ENCODE measurements around the gene SORCS1. TPM values are rescaled to one million over a fixed set of nuclear protein-coding genes. Genes with fewer than 3 reads are reported as not detected.

SORCS1 gene
- total and polyA plus RNA-seq, 2 donors (not counting 1 experiment from before 2014, with no cell fraction given): not detected

DNA sequence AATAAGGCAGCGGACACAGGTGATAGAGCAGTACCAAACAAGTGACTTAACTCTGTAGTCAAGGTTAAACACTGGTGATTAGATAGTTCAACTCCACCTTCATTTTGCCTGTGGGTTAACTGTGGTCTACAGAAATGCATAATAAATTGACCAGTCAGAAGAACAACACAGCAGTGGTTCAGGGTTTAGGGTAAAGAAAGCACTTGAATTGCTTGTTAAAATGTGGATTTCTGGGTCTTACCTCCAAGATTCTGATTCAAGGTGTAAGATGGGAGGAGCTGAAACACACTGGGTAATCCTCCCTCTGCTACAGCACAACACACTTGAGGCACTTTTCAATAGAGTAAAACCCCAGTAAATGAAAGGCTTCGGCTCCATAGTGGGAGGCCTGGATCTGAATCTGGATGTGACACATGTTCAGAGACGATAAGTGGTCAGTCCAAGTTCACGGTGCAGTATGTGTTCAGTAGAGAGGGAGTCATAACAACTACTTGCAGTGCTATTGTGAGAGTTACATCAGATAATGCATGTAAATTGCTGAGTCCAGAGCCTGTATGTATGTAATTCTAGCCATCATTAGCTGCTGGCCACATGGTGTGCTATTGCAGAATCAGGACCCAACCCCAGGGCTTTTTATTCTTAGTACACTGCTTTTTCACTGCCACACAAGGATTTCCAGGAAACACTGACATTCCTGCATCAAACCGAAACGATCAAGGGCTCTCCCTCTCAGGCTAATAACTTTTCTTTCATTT lies 141.7 kb downstream of the SORCS1 start:
- 89% methylated on average over 4 of the region's 6 CpGs for WGBS (ENCODE audit: insufficient coverage)
- Mint-ChIP-seq H3K4me3 (no peak overlapping the region), H3K4me1 (no peaks in the 10 kb centered on the region), H3K9me3 (ENCODE audit: insufficient read depth) (peaks cover 3% of the 10 kb centered on the region), H3K27me3 (no peaks in the 10 kb centered on the region), H3K27ac (no peak overlapping the region)
- H3K36me3 ChIP-seq (replicated peaks in 1 of 2; ENCODE audit: control extremely low read depth in 1 of 2, control insufficient read depth in 1 of 2, extremely low read depth in 1 of 2, insufficient read depth in 2 of 2, low read length in 1 of 2): no peaks in the 10 kb centered on the region
- ATAC-seq (ENCODE audit: low read depth) (no peak), DNase-seq (no peak)
- intact Hi-C loops (cut with micrococcal nuclease): no loop called here
- peaks cover 0 to 4% (median 0%) of the 10 kb centered on the region in 3 donors for H3K9me3 ChIP-seq (ENCODE audit: control extremely low read depth in 1 of 3, control insufficient read depth in 2 of 3, insufficient read depth in 1 of 3, low read length in 2 of 3)
- H3K4me3 ChIP-seq (ENCODE audit: control extremely low read depth in 1 of 5, extremely low read depth in 1 of 5, insufficient read depth in 1 of 5, low read depth in 2 of 5, low read length in 4 of 5): no peak overlapping the region
- H2AFZ ChIP-seq (ENCODE audit: insufficient read depth, low read depth, low read length, poor library complexity, severe bottlenecking): no peak overlapping the region
- no peak overlapping the region for H3K27ac ChIP-seq (ENCODE audit: low read length in 2 of 2)
- H3K4me2 ChIP-seq (replicated peaks; ENCODE audit: low read depth, low read length, poor library complexity, severe bottlenecking): no peak overlapping the region
- H3K4me1 ChIP-seq (ENCODE audit: control insufficient read depth in 2 of 2, insufficient read depth in 2 of 2, low read length in 2 of 2): no peaks in the 10 kb centered on the region
- no peaks in the 10 kb centered on the region for H3K27me3 ChIP-seq (replicated peaks in 1 of 4; ENCODE audit: control extremely low read depth in 1 of 4, control insufficient read depth in 3 of 4, insufficient read depth in 4 of 4, low read length in 3 of 4)
- TF ChIP-seq EZH2 (IDR thresholded peaks at IDR 0.05; ENCODE audit: borderline replicate concordance, insufficient read depth, low read depth, low read length, poor library complexity, severe bottlenecking): no peak
- TF ChIP-seq, protein P1, sequence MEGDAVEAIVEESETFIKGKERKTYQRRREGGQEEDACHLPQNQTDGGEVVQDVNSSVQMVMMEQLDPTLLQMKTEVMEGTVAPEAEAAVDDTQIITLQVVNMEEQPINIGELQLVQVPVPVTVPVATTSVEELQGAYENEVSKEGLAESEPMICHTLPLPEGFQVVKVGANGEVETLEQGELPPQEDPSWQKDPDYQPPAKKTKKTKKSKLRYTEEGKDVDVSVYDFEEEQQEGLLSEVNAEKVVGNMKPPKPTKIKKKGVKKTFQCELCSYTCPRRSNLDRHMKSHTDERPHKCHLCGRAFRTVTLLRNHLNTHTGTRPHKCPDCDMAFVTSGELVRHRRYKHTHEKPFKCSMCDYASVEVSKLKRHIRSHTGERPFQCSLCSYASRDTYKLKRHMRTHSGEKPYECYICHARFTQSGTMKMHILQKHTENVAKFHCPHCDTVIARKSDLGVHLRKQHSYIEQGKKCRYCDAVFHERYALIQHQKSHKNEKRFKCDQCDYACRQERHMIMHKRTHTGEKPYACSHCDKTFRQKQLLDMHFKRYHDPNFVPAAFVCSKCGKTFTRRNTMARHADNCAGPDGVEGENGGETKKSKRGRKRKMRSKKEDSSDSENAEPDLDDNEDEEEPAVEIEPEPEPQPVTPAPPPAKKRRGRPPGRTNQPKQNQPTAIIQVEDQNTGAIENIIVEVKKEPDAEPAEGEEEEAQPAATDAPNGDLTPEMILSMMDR (IDR thresholded peaks at IDR 0.05): no peak
- H4K20me1 ChIP-seq (ENCODE audit: control insufficient read depth, insufficient read depth, low read length, poor library complexity, severe bottlenecking): no peaks in the 10 kb centered on the region
- ChIA-PET POLR2A (no interaction called here), CTCF (no interaction called here)
- no peak overlapping the region for H3K9ac ChIP-seq (ENCODE audit: low read length)
- no peaks in the 10 kb centered on the region for H3K79me2 ChIP-seq (ENCODE audit: control insufficient read depth, insufficient read depth, low read length)

DNA sequence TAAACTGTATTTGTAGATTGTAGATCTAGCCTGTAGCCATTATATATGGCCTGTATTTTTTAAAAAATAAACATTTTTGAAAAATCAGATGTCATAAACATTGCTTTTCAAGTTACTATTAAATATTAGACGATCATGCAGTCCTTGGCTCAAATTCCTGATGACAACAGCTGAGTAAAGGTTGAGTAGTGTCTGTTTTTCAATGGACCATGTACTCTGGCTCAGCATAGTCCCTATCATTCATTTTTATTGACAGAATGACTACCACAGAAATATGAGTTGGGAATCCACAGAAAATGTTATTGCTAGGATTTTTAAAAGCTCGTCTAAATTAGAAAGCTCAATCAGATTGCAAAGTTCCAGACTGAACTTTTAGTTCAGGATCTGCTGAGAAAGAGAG lies 145.4 kb downstream of the SORCS1 start:
- H3K27me3 Mint-ChIP-seq: no peaks in the 10 kb centered on the region
- H3K9ac ChIP-seq (ENCODE audit: low read length): no peak overlapping the region
- no peaks in the 10 kb centered on the region for H3K4me1 Mint-ChIP-seq
- no peak overlapping the region for H3K4me2 ChIP-seq (replicated peaks; ENCODE audit: low read depth, low read length, poor library complexity, severe bottlenecking)
- no peaks in the 10 kb centered on the region for H4K20me1 ChIP-seq (ENCODE audit: control insufficient read depth, insufficient read depth, low read length, poor library complexity, severe bottlenecking)
- no peaks in the 10 kb centered on the region for H3K27me3 ChIP-seq (replicated peaks in 1 of 4; ENCODE audit: control extremely low read depth in 1 of 4, control insufficient read depth in 3 of 4, insufficient read depth in 4 of 4, low read length in 3 of 4)
- H3K4me1 ChIP-seq (ENCODE audit: control insufficient read depth in 2 of 2, insufficient read depth in 2 of 2, low read length in 2 of 2): no peaks in the 10 kb centered on the region
- DNase-seq (no peak), ATAC-seq (ENCODE audit: low read depth) (no peak)
- H2AFZ ChIP-seq (ENCODE audit: insufficient read depth, low read depth, low read length, poor library complexity, severe bottlenecking): no peak overlapping the region
- intact Hi-C loops (cut with micrococcal nuclease): no loop called here
- peaks cover 3% of the 10 kb centered on the region for H3K9me3 Mint-ChIP-seq (ENCODE audit: insufficient read depth)
- no peaks in the 10 kb centered on the region for H3K79me2 ChIP-seq (ENCODE audit: control insufficient read depth, insufficient read depth, low read length)
- no peak overlapping the region for H3K27ac ChIP-seq (ENCODE audit: low read length in 2 of 2)
- no peaks in the 10 kb centered on the region for H3K36me3 ChIP-seq (replicated peaks in 1 of 2; ENCODE audit: control extremely low read depth in 1 of 2, control insufficient read depth in 1 of 2, extremely low read depth in 1 of 2, insufficient read depth in 2 of 2, low read length in 1 of 2)
- no peak overlapping the region for H3K4me3 ChIP-seq (ENCODE audit: control extremely low read depth in 1 of 5, extremely low read depth in 1 of 5, insufficient read depth in 1 of 5, low read depth in 2 of 5, low read length in 4 of 5)
- H3K4me3 Mint-ChIP-seq: no peak overlapping the region
- peaks cover 0 to 4% (median 0%) of the 10 kb centered on the region in 3 donors for H3K9me3 ChIP-seq (ENCODE audit: control extremely low read depth in 1 of 3, control insufficient read depth in 2 of 3, insufficient read depth in 1 of 3, low read length in 2 of 3)
- WGBS (ENCODE audit: insufficient coverage): no CpG with 5 or more reads among the region's 2 CpGs
- CTCF ChIA-PET: no interaction called here
- no peak overlapping the region for H3K27ac Mint-ChIP-seq
- TF ChIP-seq, protein P1 (IDR thresholded peaks at IDR 0.05): no peak
- TF ChIP-seq EZH2 (IDR thresholded peaks at IDR 0.05; ENCODE audit: borderline replicate concordance, insufficient read depth, low read depth, low read length, poor library complexity, severe bottlenecking): no peak
- POLR2A ChIA-PET: no interaction called here
